Body of pancreas (tissue), 4 donors: ENCODE results near the gene MATN1.

Source experiments
- POLR2A ChIP-seq, 3 donors: fragments of 450-650 bp; IDR thresholded peaks; one replicate each; pipeline ENCODE4 v1.6.1; 2016; ENCODE audit warnings: antibody characterized with exemption in 3 of 3, mild to moderate bottlenecking in 2 of 3
- TF ChIP-seq, protein P1 (sequence below), 7 experiments: fragments of 450-650 bp in 4 of 7; fragments of 200-600 bp in 3 of 7; sonication (generic) in 3 of 7; IDR thresholded peaks; one replicate each; pipeline ENCODE4 v1.5.1; 2016 to 2019; ENCODE audit warnings: antibody characterized with exemption in 7 of 7

DNA sequence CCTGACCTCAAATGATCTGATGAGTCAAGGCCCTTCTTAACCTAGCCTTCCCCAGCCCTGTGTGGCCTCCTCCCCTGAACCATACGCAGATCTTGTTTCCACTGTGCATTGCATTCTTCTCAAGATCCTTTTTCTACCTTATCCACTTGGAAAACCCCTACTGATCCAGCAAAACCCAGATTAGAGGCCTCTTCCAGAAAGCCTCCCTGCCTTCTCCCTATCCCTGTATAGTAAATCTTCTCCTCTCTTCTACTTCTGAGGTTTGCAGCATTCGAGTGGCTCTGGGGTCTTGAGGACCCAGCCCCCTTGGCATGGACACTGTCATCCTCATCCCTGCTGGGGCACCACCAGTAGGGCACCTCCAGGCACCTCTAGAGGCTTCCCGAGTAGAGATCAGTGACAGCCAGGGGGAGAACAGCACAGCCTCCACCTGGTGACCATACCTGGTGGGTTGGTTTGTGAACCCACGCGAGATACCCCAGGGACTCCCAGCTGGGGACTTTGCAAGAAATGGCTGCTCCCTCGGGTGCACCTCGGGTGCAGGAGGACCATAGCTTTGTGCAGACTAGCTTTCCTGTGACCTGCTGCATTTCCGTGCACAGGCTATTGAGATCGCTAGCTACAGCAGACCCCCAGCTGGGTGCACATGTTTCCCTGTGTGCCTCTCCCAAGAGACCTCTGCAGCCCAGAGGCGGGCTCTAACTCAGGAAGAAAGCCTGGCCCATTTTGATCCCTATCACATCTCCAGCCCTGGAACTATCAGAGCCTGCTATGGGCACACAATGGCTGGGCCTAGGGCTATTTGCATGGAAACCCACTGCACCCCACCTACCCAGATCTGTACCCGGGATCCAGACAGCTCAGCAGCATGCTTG, 34.2 kb downstream of the MATN1 start:
- no peak for TF ChIP-seq POLR2A (IDR thresholded peaks at IDR 0.05)
- TF ChIP-seq, protein P1, sequence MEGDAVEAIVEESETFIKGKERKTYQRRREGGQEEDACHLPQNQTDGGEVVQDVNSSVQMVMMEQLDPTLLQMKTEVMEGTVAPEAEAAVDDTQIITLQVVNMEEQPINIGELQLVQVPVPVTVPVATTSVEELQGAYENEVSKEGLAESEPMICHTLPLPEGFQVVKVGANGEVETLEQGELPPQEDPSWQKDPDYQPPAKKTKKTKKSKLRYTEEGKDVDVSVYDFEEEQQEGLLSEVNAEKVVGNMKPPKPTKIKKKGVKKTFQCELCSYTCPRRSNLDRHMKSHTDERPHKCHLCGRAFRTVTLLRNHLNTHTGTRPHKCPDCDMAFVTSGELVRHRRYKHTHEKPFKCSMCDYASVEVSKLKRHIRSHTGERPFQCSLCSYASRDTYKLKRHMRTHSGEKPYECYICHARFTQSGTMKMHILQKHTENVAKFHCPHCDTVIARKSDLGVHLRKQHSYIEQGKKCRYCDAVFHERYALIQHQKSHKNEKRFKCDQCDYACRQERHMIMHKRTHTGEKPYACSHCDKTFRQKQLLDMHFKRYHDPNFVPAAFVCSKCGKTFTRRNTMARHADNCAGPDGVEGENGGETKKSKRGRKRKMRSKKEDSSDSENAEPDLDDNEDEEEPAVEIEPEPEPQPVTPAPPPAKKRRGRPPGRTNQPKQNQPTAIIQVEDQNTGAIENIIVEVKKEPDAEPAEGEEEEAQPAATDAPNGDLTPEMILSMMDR (IDR thresholded peaks at IDR 0.05): no peak
